ENCODE results near the gene IL17RD. TPM values are rescaled to one million over a fixed set of nuclear protein-coding genes. Genes with fewer than 3 reads are reported as not detected.

IL17RD gene
- total and polyA plus RNA-seq, 9 of the 15 experiments (the other 6 are each of a cell fraction or from before 2014, with no cell fraction given): under 0.01 to 0.09 (median 0.04) TPM; not detected in 4

GRCh38 chr3:57164217-57164656 lies 916 bp downstream of the IL17RD start:
- Histone ChIP-seq H3K27ac (ENCODE audit: extremely low read depth, low read depth, low read length) (no peak overlapping the region), H3K27me3 (ENCODE audit: control insufficient read depth in 2 of 2, insufficient read depth in 2 of 2, low read length in 2 of 2) (peaks cover 13 to 38% of the 10 kb centered on the region in 2 experiments), H3K9ac (ENCODE audit: insufficient read depth in 1 of 2, low read depth in 2 of 2, low read length in 2 of 2) (no peak overlapping the region), H3K9me1 (ENCODE audit: control insufficient read depth, insufficient read depth, low read length) (no peaks in the 10 kb centered on the region), H3K4me2 (ENCODE audit: insufficient read depth, low read length) (no peak overlapping the region), H3K9me3 (replicated peaks; ENCODE audit: control insufficient read depth, insufficient read depth, low read depth, low read length) (no peaks in the 10 kb centered on the region), H3K4me3 (no peak overlapping the region), H4K20me1 (replicated peaks; ENCODE audit: control insufficient read depth, insufficient read depth, low read length) (no peaks in the 10 kb centered on the region), H3K4me1 (replicated peaks in 1 of 2; ENCODE audit: control insufficient read depth in 2 of 2, insufficient read depth in 2 of 2, low read length in 2 of 2) (peaks cover 0 to 13% of the 10 kb centered on the region in 2 experiments; a peak in 2 of 5 replicates), H3K79me2 (ENCODE audit: control insufficient read depth, insufficient read depth, low read length) (no peaks in the 10 kb centered on the region), H2AFZ (ENCODE audit: low read depth, low read length) (no peak overlapping the region), H3K36me3 (ENCODE audit: control insufficient read depth, insufficient read depth, low read length) (no peaks in the 10 kb centered on the region)
- no TSS peak for BruUV-seq (replicated peaks)
- WGBS (ENCODE audit: insufficient coverage, low coverage, missing lambda C conversion rate): 26% methylated on average over 17 of the region's 30 CpGs
- intact Hi-C loops (cut with micrococcal nuclease) (loop anchor here (10.0 kb wide), 1 partner anchor 169 kb away; no protein-coding TSS in a partner anchor), in situ Hi-C loops (cut with MboI) (no loop called here)
- ChIA-PET POLR2A (interaction anchor here (0.6 kb wide), 1 partner anchor 423 kb away, joined by 3 read pairs; no protein-coding TSS in a partner anchor), CTCF (ENCODE audit: low intra/inter-chr PET ratio) (interaction anchor here (0.5 kb wide), 1 partner anchor 218 kb away, joined by 3 read pairs; no protein-coding TSS in a partner anchor)
- ATAC-seq: no peak
- DNase-seq (ENCODE audit: extremely low read depth in 1 of 4, low spot score in 3 of 4): no peak
- FAIRE-seq: no peak
- TF ChIP-seq ZBTB11 (CRISPR knock-in tag; IDR thresholded peaks at IDR 0.05) (no peak), SNIP1 (IDR thresholded peaks at IDR 0.05; ENCODE audit: low read depth) (no peak), PHB (CRISPR knock-in tag; IDR thresholded peaks at IDR 0.05) (no peak), SRF (CRISPR knock-in tag; IDR thresholded peaks at IDR 0.05) (no peak), BHLHE40 (IDR thresholded peaks at IDR 0.05; ENCODE audit: low read length) (no peak), EP300 (IDR thresholded peaks at IDR 0.05; ENCODE audit: low read length) (no peak), MAFK (IDR thresholded peaks at IDR 0.05; ENCODE audit: low read length) (no peak), MECOM (CRISPR knock-in tag; IDR thresholded peaks at IDR 0.05) (no peak), NUFIP1 (IDR thresholded peaks at IDR 0.05; ENCODE audit: partially characterized antibody) (no peak), FOXK2 (conservative IDR thresholded peaks at IDR 0.05 in 1 of 2, IDR thresholded peaks at IDR 0.05 in 1 of 2; ENCODE audit: low read depth in 2 of 2) (no peak), GTF2F1 (IDR thresholded peaks at IDR 0.05; ENCODE audit: low read depth, low read length) (no peak), POLR2A (conservative IDR thresholded peaks at IDR 0.05) (no peak), ZEB2 (IDR thresholded peaks at IDR 0.05) (no peak), NR2C2 (CRISPR knock-in tag; IDR thresholded peaks at IDR 0.05) (no peak), NR2C2 (tag; IDR thresholded peaks at IDR 0.05) (no peak), RBM34 (IDR thresholded peaks at IDR 0.05; ENCODE audit: borderline replicate concordance, insufficient read depth, low read length) (no peak), ZNF165 (CRISPR knock-in tag; IDR thresholded peaks at IDR 0.05; ENCODE audit: borderline replicate concordance) (no peak)

Data from K562 (cell line).